IMR-90 (cell line): ENCODE data around the gene FJX1. TPM values are rescaled to one million over a fixed set of nuclear protein-coding genes. Genes with fewer than 3 reads are reported as not detected.
"Not testable (repeated sequence)": the region's sequence is repeated elsewhere in the genome, so short reads cannot be mapped to it uniquely, and the experiment has no call there.

Experiments
- ATAC-seq: fragments of 200-7000 bp; cut with Tn5 transposase; 2 replicates; pipeline ENCODE4 v1.9.1; 2020; ENCODE audit warnings: low read depth, mild to moderate bottlenecking, moderate library complexity
- BruUV-seq: library from RNA; stranded (reverse); fragments of 400-500 nt; replicated peaks from 2 replicates; lab custom pipeline; 2021; lab: Mats Ljungman, UMichigan
- CTCF ChIA-PET: fragments of 300-600 bp; formaldehyde crosslinking; extraction: SDS; loops from one replicate; lab custom pipeline; 2021; ENCODE audit warnings: antibody characterized with exemption; lab: Yijun Ruan, JAX
- POLR2A ChIA-PET: fragments of 300-600 bp; sonication (Branson Sonifier 250); formaldehyde crosslinking; loops from one replicate; lab custom pipeline; 2022; ENCODE audit warnings: antibody characterized with exemption; ENCODE audit not compliant: unreplicated experiment; lab: Charles Lee
- DNase-seq: peaks from one replicate; pipeline ENCODE4 v3.0.0; 2013
- H2AFZ ChIP-seq: replicated peaks from 2 replicates; pipeline ENCODE3; 2013; ENCODE audit warnings: low read length, mild to moderate bottlenecking; ENCODE audit not compliant: poor library complexity
- H2AK5ac ChIP-seq: 2 replicates; pipeline ENCODE4 v1.6.1; 2013; ENCODE audit warnings: low read depth, low read length, inconsistent platforms
- H2AK9ac ChIP-seq: replicated peaks from 2 replicates; pipeline ENCODE3; 2013; ENCODE audit warnings: mild to moderate bottlenecking, low read depth, low read length, moderate library complexity; ENCODE audit not compliant: poor library complexity
- H2BK120ac ChIP-seq: 2 replicates; pipeline ENCODE4 v1.6.1; 2013; ENCODE audit warnings: low read depth, low read length, inconsistent platforms
- H2BK15ac ChIP-seq: 3 replicates; pipeline ENCODE4 v1.6.1; 2013; ENCODE audit warnings: low read depth, low read length, inconsistent platforms
- H2BK20ac ChIP-seq: 2 replicates; pipeline ENCODE4 v1.6.1; 2013; ENCODE audit warnings: low read depth, mild to moderate bottlenecking, inconsistent platforms, low read length, moderate library complexity
- H2BK5ac ChIP-seq: 2 replicates; pipeline ENCODE4 v1.6.1; 2013; ENCODE audit warnings: mild to moderate bottlenecking, low read depth, low read length, inconsistent platforms; ENCODE audit not compliant: poor library complexity, severe bottlenecking
- H3K14ac ChIP-seq: replicated peaks from 2 replicates; pipeline ENCODE4 v1.6.1; 2013; ENCODE audit warnings: low read depth, low read length, inconsistent platforms
- H3K18ac ChIP-seq: 2 replicates; pipeline ENCODE4 v1.6.1; 2013; ENCODE audit warnings: low read depth, low read length, control low read depth
- H3K23ac ChIP-seq: 2 replicates; pipeline ENCODE4 v1.6.1; 2013; ENCODE audit warnings: low read depth, low read length, inconsistent platforms
- H3K27ac ChIP-seq: 2 replicates; pipeline ENCODE4 v1.5.1; 2013; ENCODE audit warnings: mild to moderate bottlenecking, control low read depth, low read length; ENCODE audit not compliant: insufficient read depth
- H3K27me3 ChIP-seq: 2 replicates; pipeline ENCODE4 v1.6.1; 2013; ENCODE audit warnings: low read length; ENCODE audit not compliant: control insufficient read depth, insufficient read depth
- H3K36me3 ChIP-seq: 2 replicates; pipeline ENCODE4 v1.6.1; 2013; ENCODE audit warnings: low read length, mixed read lengths; ENCODE audit not compliant: control insufficient read depth, insufficient read depth
- H3K4ac ChIP-seq: 2 replicates; pipeline ENCODE4 v1.6.1; 2013; ENCODE audit warnings: low read depth, low read length, inconsistent platforms
- H3K4me1 ChIP-seq: 2 replicates; pipeline ENCODE4 v1.6.1; 2013; ENCODE audit warnings: low read length, mixed read lengths; ENCODE audit not compliant: control insufficient read depth, insufficient read depth
- H3K4me2 ChIP-seq: 2 replicates; pipeline ENCODE4 v1.6.1; 2013; ENCODE audit warnings: low read depth, mild to moderate bottlenecking, control low read depth, low read length, moderate library complexity
- H3K4me3 ChIP-seq: 2 replicates; pipeline ENCODE4 v1.5.1; 2013; ENCODE audit warnings: low read depth, mild to moderate bottlenecking, control low read depth, low read length, moderate library complexity; ENCODE audit not compliant: insufficient read depth
- H3K56ac ChIP-seq: 2 replicates; pipeline ENCODE4 v1.6.1; 2013; ENCODE audit warnings: low read length, inconsistent platforms; ENCODE audit not compliant: insufficient read depth; ENCODE audit errors: extremely low read depth
- H3K79me1 ChIP-seq, 2 experiments: 2 replicates each; pipeline ENCODE4 v1.6.1; 2013; ENCODE audit warnings: low read length in 2 of 2, inconsistent platforms in 1 of 2, low read depth in 1 of 2
- H3K9ac ChIP-seq: 2 replicates; pipeline ENCODE4 v1.6.1; 2013; ENCODE audit warnings: low read depth, low read length, control low read depth
- H3K9me1 ChIP-seq: 2 replicates; pipeline ENCODE4 v1.6.1; 2013; ENCODE audit warnings: low read length, inconsistent platforms; ENCODE audit not compliant: insufficient read depth
- H3K9me3 ChIP-seq: 2 replicates; pipeline ENCODE4 v1.6.1; 2013; ENCODE audit warnings: low read length; ENCODE audit not compliant: control insufficient read depth, insufficient read depth
- H4K20me1 ChIP-seq: 2 replicates; pipeline ENCODE4 v1.6.1; 2013; ENCODE audit warnings: low read length, inconsistent platforms; ENCODE audit not compliant: insufficient read depth
- H4K5ac ChIP-seq: 2 replicates; pipeline ENCODE4 v1.6.1; 2013; ENCODE audit warnings: mild to moderate bottlenecking, low read depth, low read length, control low read depth
- H4K8ac ChIP-seq, 2 experiments: 2 replicates each; pipeline ENCODE4 v1.6.1; 2013; ENCODE audit warnings: low read depth in 2 of 2, low read length in 2 of 2, control low read depth in 1 of 2, inconsistent platforms in 1 of 2
- H4K91ac ChIP-seq: 2 replicates; pipeline ENCODE4 v1.6.1; 2013; ENCODE audit warnings: low read depth, low read length, inconsistent platforms; ENCODE audit not compliant: insufficient read depth
- WGBS, 2 experiments: methylation state at CpG; one replicate each; pipeline versions ENCODE4 v1.1.5 to v1.1.7; 2013; ENCODE audit warnings: missing lambda C conversion rate in 2 of 2; ENCODE audit not compliant: insufficient read length in 1 of 2; ENCODE audit errors: extremely low coverage in 2 of 2; 5-methylcytosine and 5-hydroxymethylcytosine counted together
- dilution Hi-C: fragments of 300-500 bp; cut with HindIII; formaldehyde crosslinking; loops from one replicate; pipeline ENCODE4 v1.14.3; 2018; ENCODE audit warnings: low sequenced_read_pairs; ENCODE audit not compliant: unreplicated experiment
- in situ Hi-C: fragments of 300-500 bp; cut with MboI; formaldehyde crosslinking; loops from 3 replicates; pipeline ENCODE4 v1.14.3; 2019; ENCODE audit warnings: low sequenced_read_pairs, inconsistent platforms, mixed read lengths
- intact Hi-C: fragments of 100-400 bp; cut with micrococcal nuclease; formaldehyde crosslinking; loops from 2 replicates; pipeline ENCODE4 v1.10.0; 2022
- polyA plus RNA-seq, 3 experiments: library from polyadenylated mRNA; depleted of rRNA; stranded (reverse); fragments of >200 nt; gene quantifications; 2 replicates each; pipeline ENCODE4 v1.2.3, GENCODE V29; 2012; ENCODE audit warnings: low replicate concordance in 1 of 3
- total RNA-seq: library from RNA; depleted of rRNA; stranded (reverse); fragments of >200 nt; gene quantifications from 2 replicates; pipeline ENCODE4 v1.2.3, GENCODE V29; 2012

Gene FJX1
- total and polyA plus RNA-seq, 2 of the 4 experiments (the other 2 are of a cell fraction), result 8.4 to 11.2 TPM

- H4K91ac ChIP-seq, in situ Hi-C loops: not testable (repeated sequence)
- POLR2A ChIA-PET, result interaction anchor here (0.5 kb wide), 1 partner anchor 178 kb away, joined by 13 read pairs; no protein-coding TSS in a partner anchor
These were observed 34.5 kb downstream of the FJX1 start for GRCh38 chr11:35652786-35653185.

More at GRCh38 chr11:35652786-35653185, 34.5 kb downstream of the FJX1 start:
- H2BK5ac ChIP-seq, H3K79me1 ChIP-seq, H4K8ac ChIP-seq, H2BK20ac ChIP-seq, H2AFZ ChIP-seq, H3K9ac ChIP-seq, DNase-seq, H3K9me3 ChIP-seq, H3K4me1 ChIP-seq, H4K5ac ChIP-seq, ATAC-seq, H3K23ac ChIP-seq, H2BK15ac ChIP-seq, H3K4me3 ChIP-seq, H2AK5ac ChIP-seq, H3K4me2 ChIP-seq, H3K56ac ChIP-seq, H3K27ac ChIP-seq, BruUV-seq, H2BK120ac ChIP-seq, H2AK9ac ChIP-seq, H3K18ac ChIP-seq, H3K36me3 ChIP-seq, H3K4ac ChIP-seq, H3K9me1 ChIP-seq, H4K20me1 ChIP-seq, dilution Hi-C loops, intact Hi-C loops, H3K14ac ChIP-seq, CTCF ChIA-PET, H3K27me3 ChIP-seq: not testable (repeated sequence)
- no CpG with 5 or more reads among the region's 5 CpGs for WGBS, 2 experiments
